Stimulated activated CD8-positive, alpha-beta memory T cell treated with anti-CD3 and anti-CD28 coated beads, Interleukin-15, amount 100 ng/mL, for 1 hour (primary cell): ENCODE data around the gene SSTR5.
A peak's percentile ranks its signal among the peaks of the same experiment; 100 is the strongest.
"Not testable (repeated sequence)": the region's sequence is repeated elsewhere in the genome, so short reads cannot be mapped to it uniquely, and the experiment has no call there.

Source experiments
- DNase-seq: peaks from one replicate; pipeline ENCODE4 v3.0.0-alpha.2; 2020; ENCODE audit warnings: low read depth

SSTR5 gene

DNA sequence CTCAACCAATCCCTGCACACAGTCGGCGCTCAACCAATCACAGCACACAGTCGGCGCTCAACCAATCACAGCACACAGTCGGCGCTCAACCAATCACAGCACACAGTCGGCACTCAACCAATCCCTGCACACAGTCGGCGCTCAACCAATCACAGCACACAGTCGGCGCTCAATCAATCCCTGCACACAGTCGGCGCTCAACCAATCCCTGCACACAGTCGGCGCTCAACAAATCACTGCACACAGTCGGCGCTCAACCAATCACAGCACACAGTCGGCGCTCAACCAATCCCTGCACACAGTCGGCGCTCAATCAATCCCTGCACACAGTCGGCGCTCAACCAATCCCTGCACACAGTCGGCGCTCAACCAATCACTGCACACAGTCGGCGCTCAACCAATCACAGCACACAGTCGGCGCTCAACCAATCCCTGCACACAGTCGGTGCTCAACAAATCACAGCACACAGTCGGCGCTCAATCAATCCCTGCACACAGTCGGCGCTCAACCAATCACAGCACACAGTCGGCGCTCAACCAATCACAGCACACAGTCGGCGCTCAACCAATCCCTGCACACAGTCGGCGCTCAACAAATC is 20.2 kb downstream of the SSTR5 start:
- DNase-seq: not testable (repeated sequence)

DNA sequence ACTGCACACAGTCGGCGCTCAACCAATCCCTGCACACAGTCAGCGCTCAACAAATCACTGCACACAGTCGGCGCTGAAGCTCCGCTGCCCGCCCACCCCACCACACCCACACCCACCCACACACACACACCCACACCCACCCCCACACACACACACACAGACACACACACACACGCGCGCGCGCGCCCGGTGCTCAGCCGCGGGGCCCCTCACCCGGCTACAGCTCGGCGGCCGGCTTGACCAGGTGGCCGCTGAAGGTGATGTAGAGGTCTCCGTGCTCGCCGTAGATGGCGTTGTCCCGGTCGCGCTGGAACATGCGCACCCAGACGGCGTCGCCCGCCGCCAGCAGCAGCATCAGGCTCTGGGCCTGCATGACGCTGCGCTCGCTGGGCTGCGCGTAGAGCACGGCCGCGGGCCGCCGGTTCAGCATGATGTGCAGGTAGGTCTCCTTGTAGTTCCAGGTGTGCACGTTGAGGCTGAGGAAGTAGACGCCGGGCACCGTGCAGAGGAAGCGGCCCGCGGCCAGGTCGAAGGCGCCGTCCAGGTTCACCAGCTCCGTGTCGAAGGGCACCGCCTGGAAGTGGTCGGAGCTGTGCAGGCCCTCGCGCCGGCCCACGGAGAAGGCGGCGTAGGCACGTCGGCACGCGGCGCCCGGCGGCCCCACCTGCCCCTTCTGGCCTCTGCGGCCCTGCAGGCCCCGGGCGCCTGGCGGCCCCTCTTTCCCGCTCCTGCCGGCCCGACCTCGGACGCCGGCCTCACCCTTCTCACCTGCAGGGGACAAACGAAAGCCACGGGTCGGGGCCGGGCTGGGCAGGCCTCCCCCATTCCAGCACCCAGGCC is 21.0 kb downstream of the SSTR5 start:
- DNase-seq: no peak

DNA sequence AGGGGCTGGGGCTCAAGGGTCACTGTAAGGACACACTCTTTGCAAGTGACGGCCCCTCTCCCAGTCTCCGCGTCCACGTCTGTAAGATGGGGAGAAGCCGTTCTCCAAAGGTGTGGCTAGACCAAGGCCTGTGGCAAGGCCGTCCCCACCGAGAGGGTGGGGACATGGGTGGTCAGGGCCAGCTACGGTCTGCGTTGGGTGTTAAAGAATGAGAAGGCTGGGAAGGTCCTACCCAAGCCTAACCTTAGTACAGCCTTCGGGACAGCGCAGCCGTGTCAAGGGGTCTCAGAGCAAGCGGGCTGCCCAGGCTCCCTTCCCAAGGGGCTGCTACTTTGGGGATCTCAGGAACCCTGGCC is 21.6 kb downstream of the SSTR5 start:
- DNase-seq: no peak

DNA sequence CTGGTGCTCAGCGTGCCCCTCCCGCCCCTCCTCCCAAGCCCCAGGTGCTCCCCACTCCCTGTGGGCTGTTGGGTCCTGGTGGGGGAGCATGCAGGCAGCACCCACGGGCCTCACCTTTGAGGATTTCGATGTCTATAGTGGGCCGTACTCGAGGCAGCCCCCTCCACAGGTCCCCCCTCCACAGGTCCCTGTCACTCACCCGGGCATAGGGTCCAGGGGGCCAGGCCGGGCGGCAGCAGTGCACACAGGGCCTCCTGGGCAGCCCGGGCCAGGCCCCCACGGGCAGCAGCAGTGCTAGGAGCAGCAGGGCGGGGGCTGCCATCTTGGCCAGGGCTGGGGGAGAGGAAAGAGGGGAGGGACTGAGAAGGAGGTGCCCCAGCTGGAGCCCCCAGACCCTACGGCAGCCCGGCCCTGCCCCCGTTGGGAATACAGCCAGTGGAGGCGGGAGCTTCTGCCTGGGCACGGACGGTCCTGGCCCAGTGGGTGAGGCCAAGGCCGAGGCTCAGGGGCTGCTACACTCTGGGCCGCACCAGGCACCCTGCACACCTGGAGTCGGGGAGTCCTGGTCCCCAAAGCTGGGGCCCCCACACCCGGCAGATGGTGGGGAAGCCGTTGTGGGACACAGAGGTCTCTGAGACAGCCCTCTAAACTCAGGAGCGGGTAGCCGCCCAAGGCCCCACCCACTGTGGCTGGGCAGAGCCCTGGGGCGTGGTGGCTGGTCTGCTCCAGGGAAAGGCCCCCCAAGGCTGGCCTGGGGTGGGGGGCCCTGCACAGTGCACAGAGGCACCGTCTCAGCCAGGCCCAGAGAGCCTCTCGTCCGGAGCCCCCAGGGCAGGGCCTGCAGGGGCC is 22.3 kb downstream of the SSTR5 start:
- DNase-seq: no peak

DNA sequence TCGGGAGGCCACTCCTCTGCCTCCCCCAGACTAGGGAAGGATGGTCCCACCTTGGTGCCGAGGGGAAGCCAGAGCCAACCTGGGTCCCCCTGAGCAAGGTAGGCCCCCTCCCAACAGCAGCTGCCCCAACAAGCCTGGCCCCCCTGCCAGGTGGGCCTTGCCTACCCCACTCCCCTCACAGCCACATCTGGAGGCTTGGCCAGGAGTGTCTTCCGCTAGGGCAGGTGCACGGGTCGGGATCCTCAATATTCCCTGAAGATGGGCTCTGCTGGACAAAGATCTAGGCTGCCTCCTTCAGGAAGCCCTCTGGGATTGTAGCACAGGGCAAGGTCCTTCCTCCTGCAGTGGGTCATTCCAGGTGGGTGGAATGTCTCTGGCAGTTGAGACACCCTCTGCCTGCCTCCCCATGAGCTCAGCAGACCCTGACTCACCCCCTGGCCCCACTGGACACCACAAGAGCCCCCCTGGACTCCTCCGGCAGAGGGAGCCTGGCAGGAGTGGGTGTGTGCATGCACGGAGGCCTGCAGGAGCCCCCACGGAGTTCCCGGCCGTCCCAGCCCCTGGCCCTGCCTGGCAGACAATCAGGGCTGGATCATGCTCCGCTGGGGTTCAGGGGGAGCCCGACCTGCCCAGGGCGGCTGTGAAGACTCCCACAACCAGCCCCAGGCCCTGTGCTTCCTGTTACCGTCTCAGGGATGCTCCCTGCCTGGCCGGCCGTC is 23.1 kb downstream of the SSTR5 start:
- DNase-seq: no peak

DNA sequence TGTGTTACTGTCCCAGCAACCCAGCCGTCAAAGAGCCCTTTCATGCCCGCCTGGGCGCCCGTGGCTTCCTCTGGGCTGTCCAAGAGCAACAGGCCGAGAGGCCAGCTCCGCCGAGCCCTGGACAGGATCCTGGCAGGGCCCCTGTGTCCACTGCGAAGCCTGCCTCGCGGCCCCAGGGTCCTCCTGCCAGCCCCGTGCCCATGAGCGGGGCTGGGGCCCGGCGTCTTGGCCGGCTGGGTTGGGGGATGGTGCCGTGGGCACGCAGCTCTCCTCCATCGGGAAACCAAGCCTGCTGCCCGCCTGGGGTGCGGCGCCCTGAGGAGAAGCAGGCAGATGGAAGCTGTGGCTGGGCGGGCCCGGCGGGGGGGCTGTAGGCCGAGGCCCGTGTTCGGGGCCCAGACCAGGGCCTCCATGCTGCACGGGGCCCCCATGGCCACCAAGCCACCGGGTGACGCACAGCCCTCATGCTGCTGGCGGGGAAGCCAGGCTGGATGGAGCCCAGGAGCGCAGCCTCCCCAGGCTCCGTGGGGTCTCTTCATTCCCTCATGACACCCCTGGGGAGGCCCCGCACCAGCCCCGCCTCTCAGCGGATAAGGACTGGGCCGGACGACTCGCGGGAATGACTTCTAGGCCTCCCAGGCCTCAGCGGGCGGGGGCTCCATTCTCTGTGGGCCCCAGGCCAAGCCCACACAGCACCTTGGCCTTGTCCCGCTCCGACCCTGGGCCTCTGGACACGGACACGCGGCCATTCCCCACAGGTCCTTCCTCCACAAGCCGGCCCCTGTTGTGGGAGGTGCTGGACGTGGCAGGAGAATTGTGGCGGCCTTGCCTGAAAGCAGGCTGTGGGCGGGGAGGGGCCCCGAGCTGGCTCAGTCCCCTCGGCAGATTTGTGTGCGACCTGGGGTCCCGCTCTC is 23.9 kb downstream of the SSTR5 start, which contains the start of gene C1QTNF8:
Gene C1QTNF8 (minus strand): TSS at position 76 of the 914 bp plus-strand sequence. CDS start 1,322 bp downstream, outside the sequence.
- DNase-seq: no peak

DNA sequence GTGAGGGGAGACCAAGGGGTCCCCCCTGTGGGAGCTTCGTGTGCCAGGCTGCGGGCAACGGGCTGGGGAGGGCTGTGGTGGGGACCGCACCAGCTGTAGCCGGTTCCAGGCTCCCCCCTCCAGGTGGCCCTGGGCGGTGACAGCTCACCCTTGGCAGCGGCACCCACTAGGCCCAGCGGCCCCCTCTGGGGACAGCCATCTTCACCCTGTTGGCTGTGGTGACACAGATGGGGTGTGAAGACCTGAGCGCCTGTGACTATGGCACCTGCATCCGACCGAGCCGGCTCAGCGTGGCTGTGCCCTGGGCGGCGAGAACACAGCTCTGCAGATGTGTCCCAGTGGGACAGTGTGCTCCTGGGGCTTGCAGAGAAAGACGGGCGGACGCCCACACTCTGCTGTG is 24.6 kb downstream of the SSTR5 start:
- DNase-seq: no peak

DNA sequence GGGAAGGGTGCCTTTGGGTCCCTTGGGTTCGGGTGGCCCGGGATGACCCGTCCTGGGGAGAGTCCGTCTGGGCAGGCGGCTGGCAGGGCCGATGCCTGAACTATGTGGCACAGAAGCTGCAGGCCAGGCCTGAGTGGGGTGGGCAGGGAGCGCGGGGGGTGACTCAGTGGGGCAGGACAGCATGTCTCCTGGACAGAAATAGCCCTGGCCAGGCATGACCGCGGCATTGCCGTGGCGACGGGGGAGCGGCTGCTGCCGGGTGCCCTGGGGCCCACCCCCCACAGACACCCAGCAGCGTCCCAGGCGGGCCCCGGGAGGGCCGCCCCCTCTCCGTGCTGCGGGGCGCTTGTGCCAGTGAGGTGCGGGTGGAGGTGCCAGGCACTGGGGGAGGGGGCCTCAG is 25.3 kb downstream of the SSTR5 start:
- DNase-seq: no peak

DNA sequence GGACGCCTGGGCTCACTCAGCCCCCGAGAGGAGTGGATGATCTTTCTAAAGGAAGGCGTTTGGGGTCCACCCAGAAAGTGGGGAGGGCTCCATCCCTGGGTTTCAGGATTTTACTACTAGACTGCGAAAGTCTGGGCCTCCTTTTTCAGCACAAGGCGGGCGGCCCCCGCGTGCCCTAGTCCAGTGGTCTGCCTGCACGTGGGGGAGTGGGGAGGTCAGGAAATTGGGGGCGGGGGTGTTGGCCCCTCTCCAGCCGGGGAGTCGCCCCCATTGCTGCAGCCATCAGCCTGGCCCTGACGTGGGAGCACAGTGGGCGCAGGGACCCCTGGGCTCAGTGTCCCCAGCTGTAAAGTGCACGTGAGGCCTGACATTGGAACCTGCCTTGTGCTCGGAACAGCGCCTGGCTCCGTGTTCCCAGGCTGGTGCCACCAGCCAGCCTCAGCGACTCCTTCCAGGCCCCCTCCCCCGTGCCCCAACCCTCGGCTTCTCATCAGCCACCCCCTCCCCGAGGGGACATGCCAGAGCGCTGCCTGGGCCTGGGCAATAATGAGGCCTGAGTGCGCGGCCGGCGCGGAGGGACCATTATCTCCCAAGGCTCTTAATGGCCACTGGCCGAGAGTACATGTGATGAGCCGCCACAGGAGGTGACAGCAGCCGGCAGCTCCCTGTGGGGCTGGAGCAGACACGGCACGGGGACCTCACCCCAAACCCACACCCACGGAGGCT is 25.9 kb downstream of the SSTR5 start:
- DNase-seq: no peak

DNA sequence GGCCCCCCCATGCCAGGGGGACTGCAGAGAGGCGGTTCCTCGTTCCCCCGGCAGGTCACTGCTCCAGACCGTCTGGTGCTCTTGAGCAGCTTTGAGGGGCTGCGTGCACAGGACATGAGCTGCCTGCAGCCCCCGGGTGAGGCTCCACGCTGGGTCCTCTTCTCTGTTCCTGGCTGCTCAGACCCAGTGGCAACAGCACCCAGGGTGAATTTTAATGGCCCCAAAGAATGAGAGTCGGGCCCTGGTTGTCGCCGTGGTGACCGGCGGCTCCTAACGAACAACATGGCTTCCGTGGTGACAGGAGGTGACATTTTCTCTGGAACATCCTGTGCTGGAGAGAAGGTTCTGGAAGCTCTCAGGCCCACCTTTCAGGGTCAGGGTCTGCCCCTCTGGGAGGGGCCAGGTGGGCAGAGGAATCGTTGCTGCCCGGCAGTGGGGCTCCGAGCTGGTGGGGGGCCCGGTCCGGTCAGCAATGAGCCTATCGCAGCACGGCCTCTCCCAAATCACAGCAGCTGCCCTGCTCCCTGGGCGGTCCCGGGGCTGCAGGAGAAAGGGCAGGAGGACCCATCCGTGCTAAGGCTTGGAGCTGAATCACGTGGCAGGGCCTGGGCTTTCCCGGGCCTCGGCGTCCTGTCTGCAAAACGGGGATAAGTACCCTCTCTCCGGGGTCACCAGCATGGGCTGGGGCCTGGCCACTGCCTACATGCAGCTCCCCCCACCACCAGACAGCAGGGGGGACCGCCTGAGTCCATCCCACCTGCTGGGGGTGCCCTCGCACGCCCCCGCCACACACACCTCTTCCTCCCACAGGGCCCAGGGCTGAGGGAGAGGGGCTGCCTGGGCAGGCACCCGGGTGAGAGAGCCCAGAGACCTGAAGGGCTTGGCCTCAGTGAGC is 26.9 kb downstream of the SSTR5 start:
- no peak for DNase-seq

DNA sequence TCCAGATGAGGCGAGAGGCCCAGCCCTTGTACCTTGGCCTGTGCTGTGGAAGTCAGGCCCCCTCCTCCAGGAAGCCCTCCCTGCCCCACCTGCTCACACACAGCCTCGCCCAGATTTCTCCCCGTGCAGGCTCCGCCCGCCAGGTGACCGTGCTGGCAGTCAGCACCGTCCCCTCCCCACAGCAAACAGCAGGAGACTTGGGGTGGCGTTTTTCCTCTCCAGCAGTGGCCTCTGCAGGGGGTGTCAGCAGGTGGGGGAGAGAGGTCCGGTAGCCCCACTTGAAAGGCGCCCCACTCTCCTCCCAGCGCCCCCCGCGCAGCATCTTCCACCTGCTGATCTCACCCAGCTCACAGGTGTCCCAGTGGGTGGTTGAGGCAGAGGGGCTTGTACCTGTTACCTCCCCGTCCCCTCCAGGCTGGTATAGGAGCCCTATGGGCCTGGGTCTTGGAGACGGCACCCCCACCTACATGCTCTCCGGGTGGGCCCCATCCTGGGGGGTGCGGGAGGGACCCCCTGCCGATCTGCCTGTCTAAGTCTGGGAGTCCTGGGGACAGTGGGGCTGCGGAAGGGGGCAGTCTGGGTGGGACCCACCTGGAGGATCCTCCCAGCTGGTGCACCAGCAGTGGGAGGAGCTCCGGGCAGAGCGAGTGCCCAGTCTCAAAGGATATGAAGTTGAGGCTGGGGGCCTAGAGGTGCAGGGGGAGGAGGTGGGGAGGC is 27.7 kb downstream of the SSTR5 start:
- no peak for DNase-seq

DNA sequence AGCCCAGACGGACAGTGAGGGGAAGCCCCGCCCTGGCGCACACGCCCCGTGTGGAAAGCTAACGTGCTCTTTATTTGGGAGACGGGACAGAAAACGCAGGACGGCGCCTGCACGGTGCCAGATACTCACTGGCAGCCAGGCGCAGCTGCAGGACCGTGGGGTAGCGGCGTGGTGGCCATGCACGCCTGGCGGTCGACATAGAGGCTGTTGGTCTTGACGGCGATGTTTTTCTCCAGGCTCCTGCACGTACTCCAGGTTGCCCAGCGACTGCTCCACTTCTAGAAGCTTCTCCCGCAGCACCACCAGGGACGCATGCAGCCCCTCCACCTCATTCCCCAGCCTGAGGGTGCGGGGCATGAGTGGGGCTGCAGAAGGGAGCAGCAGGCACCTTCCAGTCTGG is 28.6 kb downstream of the SSTR5 start:
- DNase-seq: no peak

DNA sequence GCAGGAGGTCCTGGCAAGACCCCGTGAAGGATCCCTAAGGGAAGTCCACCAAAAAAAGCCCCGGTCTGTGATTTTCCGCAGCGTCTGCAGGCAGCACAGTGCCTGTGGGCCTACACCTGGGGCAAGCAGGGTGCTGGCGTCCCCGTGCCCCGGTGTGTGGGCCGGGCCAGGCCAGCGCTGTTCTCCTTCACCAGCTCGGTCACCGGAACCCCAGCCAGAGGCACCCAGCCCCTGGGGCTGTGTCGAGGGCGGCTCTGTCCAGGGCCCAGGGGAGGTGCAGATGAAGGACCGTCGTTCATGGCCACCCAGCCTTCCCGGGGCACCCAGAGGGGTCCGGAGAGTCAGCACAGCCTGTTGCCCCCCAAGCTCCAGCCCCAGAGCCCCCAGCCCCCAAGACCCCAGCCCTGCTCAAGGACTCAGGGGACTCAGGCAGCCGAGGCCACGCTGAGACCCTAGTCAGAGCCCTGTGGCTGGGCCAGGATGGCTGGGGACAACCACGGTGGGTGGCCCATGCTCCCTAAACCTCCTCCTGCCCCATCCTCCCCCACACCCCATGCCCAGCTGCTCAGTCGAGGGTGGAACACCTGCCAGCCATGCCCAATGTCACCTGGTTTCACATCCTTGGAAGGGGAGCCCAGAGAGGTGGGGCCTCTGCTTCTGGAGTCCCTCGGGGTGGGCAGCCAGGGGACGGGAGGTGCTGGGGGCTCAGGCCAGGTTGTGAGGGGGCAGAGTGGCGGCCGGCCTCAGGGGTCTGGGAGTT is 29.2 kb downstream of the SSTR5 start:
- no peak for DNase-seq

DNA sequence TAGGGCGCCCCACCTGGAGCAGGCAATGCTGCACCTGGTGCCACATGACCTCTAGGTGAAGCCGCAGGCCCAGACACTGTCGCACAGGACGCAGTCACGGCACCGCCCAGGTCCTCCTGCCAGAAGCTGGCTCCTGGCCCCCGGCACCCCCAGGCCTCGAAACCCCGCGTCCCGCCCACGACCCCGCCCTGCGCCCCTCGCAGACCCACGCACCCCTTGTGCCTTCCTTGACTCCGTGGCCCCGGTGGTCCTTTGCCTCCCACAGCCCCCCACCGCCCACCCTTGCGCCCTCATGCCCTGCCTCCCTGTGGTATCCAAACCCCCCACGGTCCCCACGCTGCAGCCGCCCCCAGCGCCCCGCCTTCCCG is 29.8 kb downstream of the SSTR5 start:
- no peak for DNase-seq

DNA sequence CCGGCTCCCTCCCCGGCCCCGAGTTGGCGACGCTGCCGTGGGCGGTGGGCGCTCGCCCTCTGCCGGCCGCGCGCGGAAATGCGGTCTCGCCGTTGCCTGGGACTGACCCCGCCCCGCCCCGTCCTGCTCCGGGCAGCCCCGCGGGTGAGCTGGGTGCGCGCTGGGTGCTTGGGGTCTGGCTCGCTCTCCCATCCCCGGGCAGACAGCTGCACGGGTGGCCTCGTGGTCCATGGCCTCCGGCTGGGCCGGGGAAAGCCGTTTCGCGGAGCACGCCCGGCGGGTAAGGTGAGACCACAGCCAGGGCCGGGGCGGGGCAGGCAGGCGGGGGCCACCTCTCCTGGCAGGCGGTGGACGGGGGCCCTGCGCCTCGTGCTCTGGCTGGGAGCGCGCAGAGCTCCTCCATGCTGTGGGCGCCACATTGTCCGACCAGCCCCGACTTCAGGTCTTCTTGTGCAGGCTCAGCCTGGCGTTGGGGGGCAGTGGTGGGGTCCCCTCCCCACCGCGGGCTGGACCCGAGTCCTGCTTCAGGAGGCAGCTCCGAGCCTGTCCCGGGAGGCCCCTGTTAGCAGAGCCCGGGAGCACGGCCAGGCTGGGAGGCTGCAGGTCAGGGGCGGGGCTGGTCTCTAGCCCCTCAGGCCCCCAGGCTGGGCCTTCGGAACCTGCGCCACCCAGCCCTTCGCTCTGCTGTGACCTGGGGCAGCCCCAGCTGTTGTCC is 30.5 kb downstream of the SSTR5 start:
- DNase-seq: peak; percentile 35

DNA sequence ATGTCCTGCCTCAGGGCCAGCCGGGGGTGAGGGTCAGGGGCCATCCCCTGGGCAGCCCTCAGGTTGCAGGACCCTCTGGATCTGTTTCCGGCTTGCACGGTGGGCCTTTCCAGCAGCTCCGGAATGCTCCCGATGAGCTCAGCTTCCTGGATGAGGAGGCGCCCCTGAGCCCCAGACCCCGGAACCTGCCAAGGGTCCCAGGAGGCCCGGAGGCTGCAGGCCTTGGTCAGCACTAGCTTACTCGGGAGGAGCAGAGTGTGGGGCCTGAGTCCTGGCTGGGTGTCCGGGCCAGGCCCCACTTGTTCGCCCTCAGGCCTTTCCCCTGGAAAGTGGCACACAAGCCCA is 31.1 kb downstream of the SSTR5 start:
- no peak for DNase-seq

DNA sequence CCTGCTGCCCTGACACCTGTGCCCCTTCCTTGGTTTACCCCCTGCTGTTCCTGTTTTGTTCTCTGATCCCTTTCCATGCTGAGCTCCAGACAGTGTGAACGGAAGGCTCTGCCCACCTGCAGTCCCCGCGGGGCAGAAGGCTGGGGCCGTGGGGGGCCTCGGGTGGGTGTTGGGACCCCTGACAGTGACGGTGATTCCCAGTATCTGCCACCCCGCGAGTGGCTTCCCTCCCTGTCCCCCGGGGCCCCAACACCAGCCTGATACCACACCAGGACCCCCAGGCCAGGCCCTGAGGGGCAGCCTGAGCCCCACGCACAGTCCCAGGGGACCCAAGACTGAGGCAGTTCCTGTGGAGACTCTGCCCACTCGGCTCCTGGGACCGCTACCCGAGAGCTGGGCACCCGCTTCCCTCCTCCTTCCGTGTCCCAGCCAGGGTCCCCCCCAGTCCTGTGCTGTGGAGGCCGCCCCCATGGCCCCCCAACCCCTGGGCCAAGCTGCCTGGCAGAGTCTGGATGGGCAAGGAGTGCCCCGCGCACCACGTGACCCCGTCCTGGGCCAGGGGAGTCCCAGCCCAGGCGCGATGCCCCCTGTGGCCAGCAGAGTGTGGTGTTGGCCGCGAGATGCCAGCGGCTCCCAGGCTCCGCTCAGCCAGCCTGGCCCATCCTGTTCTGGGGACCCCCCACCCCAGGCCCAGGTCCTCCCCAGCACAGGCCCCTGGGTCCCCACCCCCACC is 33.5 kb downstream of the SSTR5 start:
- DNase-seq: no peak
